ENCODE data around the gene NFE2L3. TPM values are rescaled to one million over a fixed set of nuclear protein-coding genes. Genes with fewer than 3 reads are reported as not detected.

The NFE2L3 gene
- total RNA-seq (1 to 10 TPM; 4.0 to 5.4 TPM), polyA plus RNA-seq (ENCODE audit: insufficient read length in 2 of 2) (10 to 100 TPM; 12.0 to 12.5 TPM)
- long read RNA-seq, donor 1, transcript NFE2L3-202 (1 exons, 2,258 nt): major isoform, 12 of 1,260 reads
- long read RNA-seq, donor 1, partial matches to known transcripts: 900 of 1,260 reads
- long read RNA-seq, donor 1, other reads (novel, unspliced or antisense): 344 of 1,260 reads
- long read RNA-seq, donor 2, partial matches to known transcripts: 423 of 432 reads
- long read RNA-seq, donor 2, other reads (novel, unspliced or antisense): 5 of 432 reads
- long read RNA-seq, donor 3, partial matches to known transcripts: 0 of 3 reads
- long read RNA-seq, donor 3, other reads (novel, unspliced or antisense): 0 of 3 reads
- long read RNA-seq, donor 4, transcript NFE2L3-202 (1 exons, 2,258 nt): major isoform, 14 of 4,016 reads
- long read RNA-seq, donor 4, transcript NFE2L3-201 (4 exons, 3,686 nt): minor isoform, 5 of 4,016 reads
- long read RNA-seq, donor 4, partial matches to known transcripts: 3,581 of 4,016 reads
- long read RNA-seq, donor 4, other reads (novel, unspliced or antisense): 416 of 4,016 reads

- H3K9me3 ChIP-seq (ENCODE audit: control insufficient read depth, insufficient read depth, low read length): no peaks in the 10 kb centered on the region
- peak in 4 of 6 donors; percentile 22 to 83 (median 53) for DNase-seq (ENCODE audit: low read depth in 4 of 6, low spot score in 6 of 6)
- no peak within 1 kb of the TSS for H3K27ac ChIP-seq (ENCODE audit: low read depth, low read length)
- peaks cover 42% of the 10 kb centered on the region for H3K27me3 ChIP-seq (ENCODE audit: control insufficient read depth, insufficient read depth, low read length)
- H3K4me1 ChIP-seq (ENCODE audit: control insufficient read depth, insufficient read depth, low read length): peaks cover 19% of the 10 kb centered on the region
- peak within 1 kb of the TSS; percentile 29 for H3K4me3 ChIP-seq (ENCODE audit: low read depth, low read length)
- WGBS (ENCODE audit: insufficient coverage): under 1% methylated on average over 95 of the region's 95 CpGs
- no peaks in the 10 kb centered on the region for H3K36me3 ChIP-seq (ENCODE audit: control insufficient read depth, insufficient read depth, low read length)
Measured at GRCh38 chr7:26151953-26152781, at the start of gene NFE2L3. Gene NFE2L3, plus strand, starts transcription at chr7:26152198. Its CDS starts 301 bp downstream, at chr7:26152499.

GRCh38 chr7:26103596-26103995 lies 48.4 kb upstream of the NFE2L3 start:
- H3K36me3 ChIP-seq (ENCODE audit: control insufficient read depth, insufficient read depth, low read length): no peaks in the 10 kb centered on the region
- no peaks in the 10 kb centered on the region for H3K9me3 ChIP-seq (ENCODE audit: control insufficient read depth, insufficient read depth, low read length)
- H3K4me3 ChIP-seq (ENCODE audit: low read depth, low read length): no peak overlapping the region
- DNase-seq (ENCODE audit: low read depth in 4 of 6, low spot score in 6 of 6): no peak
- no peak overlapping the region for H3K27ac ChIP-seq (ENCODE audit: low read depth, low read length)
- no peaks in the 10 kb centered on the region for H3K27me3 ChIP-seq (ENCODE audit: control insufficient read depth, insufficient read depth, low read length)
- no CpG with 5 or more reads among the region's 3 CpGs for WGBS (ENCODE audit: insufficient coverage)
- peaks cover 7% of the 10 kb centered on the region for H3K4me1 ChIP-seq (ENCODE audit: control insufficient read depth, insufficient read depth, low read length)

GRCh38 chr7:26105236-26105635 lies 46.8 kb upstream of the NFE2L3 start:
- H3K4me3 ChIP-seq (ENCODE audit: low read depth, low read length): no peak overlapping the region
- no peaks in the 10 kb centered on the region for H3K27me3 ChIP-seq (ENCODE audit: control insufficient read depth, insufficient read depth, low read length)
- H3K4me1 ChIP-seq (ENCODE audit: control insufficient read depth, insufficient read depth, low read length): peaks cover 7% of the 10 kb centered on the region
- no peaks in the 10 kb centered on the region for H3K36me3 ChIP-seq (ENCODE audit: control insufficient read depth, insufficient read depth, low read length)
- no peak overlapping the region for H3K27ac ChIP-seq (ENCODE audit: low read depth, low read length)
- DNase-seq (ENCODE audit: low read depth in 4 of 6, low spot score in 6 of 6): peak in 1 of 6 donors; percentile 27
- 90% methylated on average over 1 of the region's 1 CpG for WGBS (ENCODE audit: insufficient coverage)
- no peaks in the 10 kb centered on the region for H3K9me3 ChIP-seq (ENCODE audit: control insufficient read depth, insufficient read depth, low read length)

GRCh38 chr7:26105931-26106330 lies 46.1 kb upstream of the NFE2L3 start:
- Histone ChIP-seq H3K27ac (ENCODE audit: low read depth, low read length) (no peak overlapping the region), H3K4me1 (ENCODE audit: control insufficient read depth, insufficient read depth, low read length) (peaks cover 5% of the 10 kb centered on the region), H3K36me3 (ENCODE audit: control insufficient read depth, insufficient read depth, low read length) (no peaks in the 10 kb centered on the region), H3K27me3 (ENCODE audit: control insufficient read depth, insufficient read depth, low read length) (no peaks in the 10 kb centered on the region), H3K4me3 (ENCODE audit: low read depth, low read length) (no peak overlapping the region), H3K9me3 (ENCODE audit: control insufficient read depth, insufficient read depth, low read length) (no peaks in the 10 kb centered on the region)
- WGBS (ENCODE audit: insufficient coverage): 88% methylated on average over 9 of the region's 11 CpGs
- no peak for DNase-seq (ENCODE audit: low read depth in 4 of 6, low spot score in 6 of 6)

GRCh38 chr7:26112203-26112740 lies 39.7 kb upstream of the NFE2L3 start:
- no peak overlapping the region for H3K27ac ChIP-seq (ENCODE audit: low read depth, low read length)
- H3K4me3 ChIP-seq (ENCODE audit: low read depth, low read length): no peak overlapping the region
- no peaks in the 10 kb centered on the region for H3K4me1 ChIP-seq (ENCODE audit: control insufficient read depth, insufficient read depth, low read length)
- no peak for DNase-seq (ENCODE audit: low read depth in 4 of 6, low spot score in 6 of 6)
- H3K27me3 ChIP-seq (ENCODE audit: control insufficient read depth, insufficient read depth, low read length): no peaks in the 10 kb centered on the region
- WGBS (ENCODE audit: insufficient coverage): 88% methylated on average over 3 of the region's 6 CpGs
- no peaks in the 10 kb centered on the region for H3K9me3 ChIP-seq (ENCODE audit: control insufficient read depth, insufficient read depth, low read length)
- H3K36me3 ChIP-seq (ENCODE audit: control insufficient read depth, insufficient read depth, low read length): no peaks in the 10 kb centered on the region

GRCh38 chr7:26115650-26116049 lies 36.3 kb upstream of the NFE2L3 start:
- Histone ChIP-seq H3K27me3 (ENCODE audit: control insufficient read depth, insufficient read depth, low read length) (no peaks in the 10 kb centered on the region), H3K36me3 (ENCODE audit: control insufficient read depth, insufficient read depth, low read length) (no peaks in the 10 kb centered on the region), H3K27ac (ENCODE audit: low read depth, low read length) (no peak overlapping the region), H3K4me1 (ENCODE audit: control insufficient read depth, insufficient read depth, low read length) (no peaks in the 10 kb centered on the region), H3K9me3 (ENCODE audit: control insufficient read depth, insufficient read depth, low read length) (no peaks in the 10 kb centered on the region), H3K4me3 (ENCODE audit: low read depth, low read length) (no peak overlapping the region)
- WGBS (ENCODE audit: insufficient coverage): 80% methylated on average over 1 of the region's 5 CpGs
- DNase-seq (ENCODE audit: low read depth in 4 of 6, low spot score in 6 of 6): peak in 1 of 6 donors; percentile 57

GRCh38 chr7:26117142-26117807 lies 34.7 kb upstream of the NFE2L3 start:
- no peak for DNase-seq (ENCODE audit: low read depth in 4 of 6, low spot score in 6 of 6)
- no peaks in the 10 kb centered on the region for H3K36me3 ChIP-seq (ENCODE audit: control insufficient read depth, insufficient read depth, low read length)
- H3K27me3 ChIP-seq (ENCODE audit: control insufficient read depth, insufficient read depth, low read length): no peaks in the 10 kb centered on the region
- no peak overlapping the region for H3K27ac ChIP-seq (ENCODE audit: low read depth, low read length)
- no peaks in the 10 kb centered on the region for H3K4me1 ChIP-seq (ENCODE audit: control insufficient read depth, insufficient read depth, low read length)
- no peak overlapping the region for H3K4me3 ChIP-seq (ENCODE audit: low read depth, low read length)
- H3K9me3 ChIP-seq (ENCODE audit: control insufficient read depth, insufficient read depth, low read length): no peaks in the 10 kb centered on the region
- WGBS (ENCODE audit: insufficient coverage): 84% methylated on average over 3 of the region's 7 CpGs

- no peak for DNase-seq (ENCODE audit: low read depth in 4 of 6, low spot score in 6 of 6)
- WGBS (ENCODE audit: insufficient coverage): 96% methylated on average over 5 of the region's 6 CpGs
- Histone ChIP-seq H3K36me3 (ENCODE audit: control insufficient read depth, insufficient read depth, low read length) (no peaks in the 10 kb centered on the region), H3K4me3 (ENCODE audit: low read depth, low read length) (no peak overlapping the region), H3K9me3 (ENCODE audit: control insufficient read depth, insufficient read depth, low read length) (no peaks in the 10 kb centered on the region), H3K4me1 (ENCODE audit: control insufficient read depth, insufficient read depth, low read length) (no peaks in the 10 kb centered on the region), H3K27ac (ENCODE audit: low read depth, low read length) (no peak overlapping the region), H3K27me3 (ENCODE audit: control insufficient read depth, insufficient read depth, low read length) (no peaks in the 10 kb centered on the region)
Measured at GRCh38 chr7:26117970-26118369, 34.0 kb upstream of the NFE2L3 start.

GRCh38 chr7:26122745-26123144 lies 29.3 kb upstream of the NFE2L3 start:
- H3K9me3 ChIP-seq (ENCODE audit: control insufficient read depth, insufficient read depth, low read length): no peaks in the 10 kb centered on the region
- no peak for DNase-seq (ENCODE audit: low read depth in 4 of 6, low spot score in 6 of 6)
- no peak overlapping the region for H3K27ac ChIP-seq (ENCODE audit: low read depth, low read length)
- no peak overlapping the region for H3K4me3 ChIP-seq (ENCODE audit: low read depth, low read length)
- no peaks in the 10 kb centered on the region for H3K36me3 ChIP-seq (ENCODE audit: control insufficient read depth, insufficient read depth, low read length)
- H3K27me3 ChIP-seq (ENCODE audit: control insufficient read depth, insufficient read depth, low read length): no peaks in the 10 kb centered on the region
- H3K4me1 ChIP-seq (ENCODE audit: control insufficient read depth, insufficient read depth, low read length): no peaks in the 10 kb centered on the region
- 100% methylated on average over 1 of the region's 4 CpGs for WGBS (ENCODE audit: insufficient coverage)
